ENCODE data around the gene ITPR2. TPM values are rescaled to one million over a fixed set of nuclear protein-coding genes. Genes with fewer than 3 reads are reported as not detected.

ITPR2 gene
- total RNA-seq, 1 experiment from 2014 or later, result 4.0 TPM

- no TSS peak for BruUV-seq (replicated peaks)
- H3K9me2 ChIP-seq (replicated peaks; ENCODE audit: low read length), result no peaks in the 10 kb centered on the region
- no peak overlapping the region for H3K4me3 ChIP-seq (ENCODE audit: low read length)
- H3K27me3 ChIP-seq (ENCODE audit: low read length), result no peaks in the 10 kb centered on the region
- H3K79me2 ChIP-seq (ENCODE audit: low read length), result no peaks in the 10 kb centered on the region
- no peak overlapping the region for H2AFZ ChIP-seq (ENCODE audit: low read length)
- POLR2A ChIA-PET (ENCODE audit: unreplicated experiment), result interaction anchor here (0.7 kb wide), 1 partner anchor 59 kb away, joined by 3 read pairs; no protein-coding TSS in a partner anchor
- no peak overlapping the region for H3K4me2 ChIP-seq (ENCODE audit: low read length)
- TF ChIP-seq EZH2 (IDR thresholded peaks at IDR 0.05; ENCODE audit: low read length, unreplicated experiment) (no peak), EZH2phosphoT487 (IDR thresholded peaks at IDR 0.05; ENCODE audit: borderline replicate concordance, low read length) (no peak), CTCF (conservative IDR thresholded peaks at IDR 0.05; ENCODE audit: low read depth, low read length) (no peak)
- no peaks in the 10 kb centered on the region for H4K20me1 ChIP-seq (ENCODE audit: low read length)
- no peaks in the 10 kb centered on the region for H3K36me3 ChIP-seq (ENCODE audit: low read depth, low read length)
- H3K27ac ChIP-seq (ENCODE audit: low read length), result no peak overlapping the region
- H3K4me1 ChIP-seq (ENCODE audit: insufficient read depth, low read length), result peaks cover 24% of the 10 kb centered on the region
- no peak for DNase-seq
- H3F3A ChIP-seq (ENCODE audit: low read length, unreplicated experiment), result peaks cover 3% of the 10 kb centered on the region
- CTCF ChIA-PET, result interaction anchor here (0.6 kb wide), 1 partner anchor 599 kb away, joined by 8 read pairs; no protein-coding TSS in a partner anchor
- no peak overlapping the region for H3K9ac ChIP-seq (ENCODE audit: low read length)
- no peaks in the 10 kb centered on the region for H3K9me3 ChIP-seq (ENCODE audit: low read length)
- intact Hi-C loops (cut with micrococcal nuclease), result no loop called here
- ATAC-seq, result no peak
These were observed 136.9 kb downstream of the ITPR2 start for GRCh38 chr12:26696048-26696612.

- H4K20me1 ChIP-seq (ENCODE audit: low read length), result no peaks in the 10 kb centered on the region
- no peaks in the 10 kb centered on the region for H3K36me3 ChIP-seq (ENCODE audit: low read depth, low read length)
- no peak overlapping the region for H3K27ac ChIP-seq (ENCODE audit: low read length)
- BruUV-seq (replicated peaks), result no TSS peak
- ATAC-seq (no peak), DNase-seq (no peak)
- no peak overlapping the region for H3K9ac ChIP-seq (ENCODE audit: low read length)
- H3K4me2 ChIP-seq (ENCODE audit: low read length), result no peak overlapping the region
- H3K9me3 ChIP-seq (ENCODE audit: low read length), result no peaks in the 10 kb centered on the region
- no peaks in the 10 kb centered on the region for H3K9me2 ChIP-seq (replicated peaks; ENCODE audit: low read length)
- POLR2A ChIA-PET (ENCODE audit: unreplicated experiment), result no interaction called here
- H3K4me3 ChIP-seq (ENCODE audit: low read length), result no peak overlapping the region
- no peaks in the 10 kb centered on the region for H3K79me2 ChIP-seq (ENCODE audit: low read length)
- no peak overlapping the region for H2AFZ ChIP-seq (ENCODE audit: low read length)
- TF ChIP-seq EZH2phosphoT487 (IDR thresholded peaks at IDR 0.05; ENCODE audit: borderline replicate concordance, low read length) (no peak), CTCF (conservative IDR thresholded peaks at IDR 0.05; ENCODE audit: low read depth, low read length) (no peak), EZH2 (IDR thresholded peaks at IDR 0.05; ENCODE audit: low read length, unreplicated experiment) (no peak)
- H3K27me3 ChIP-seq (ENCODE audit: low read length), result no peaks in the 10 kb centered on the region
- H3F3A ChIP-seq (ENCODE audit: low read length, unreplicated experiment), result peaks cover 6% of the 10 kb centered on the region
- CTCF ChIA-PET, result no interaction called here
- intact Hi-C loops (cut with micrococcal nuclease), result no loop called here
- H3K4me1 ChIP-seq (ENCODE audit: insufficient read depth, low read length), result peaks cover 34% of the 10 kb centered on the region
These were observed 138.6 kb downstream of the ITPR2 start for GRCh38 chr12:26694402-26694801.

GRCh38 chr12:26692407-26692806 is 140.6 kb downstream of the ITPR2 start:
- Histone ChIP-seq H3K4me1 (ENCODE audit: insufficient read depth, low read length) (peaks cover 37% of the 10 kb centered on the region), H2AFZ (ENCODE audit: low read length) (no peak overlapping the region), H3K9ac (ENCODE audit: low read length) (no peak overlapping the region), H3K27ac (ENCODE audit: low read length) (no peak overlapping the region), H3F3A (ENCODE audit: low read length, unreplicated experiment) (peaks cover 6% of the 10 kb centered on the region), H3K4me2 (ENCODE audit: low read length) (no peak overlapping the region), H3K9me3 (ENCODE audit: low read length) (no peaks in the 10 kb centered on the region), H3K27me3 (ENCODE audit: low read length) (no peaks in the 10 kb centered on the region), H4K20me1 (ENCODE audit: low read length) (no peaks in the 10 kb centered on the region), H3K79me2 (ENCODE audit: low read length) (no peaks in the 10 kb centered on the region), H3K9me2 (replicated peaks; ENCODE audit: low read length) (no peaks in the 10 kb centered on the region), H3K36me3 (ENCODE audit: low read depth, low read length) (no peaks in the 10 kb centered on the region), H3K4me3 (ENCODE audit: low read length) (no peak overlapping the region)
- DNase-seq (no peak), ATAC-seq (no peak)
- POLR2A ChIA-PET (ENCODE audit: unreplicated experiment), result no interaction called here
- CTCF ChIA-PET, result no interaction called here
- TF ChIP-seq CTCF (conservative IDR thresholded peaks at IDR 0.05; ENCODE audit: low read depth, low read length) (no peak), EZH2phosphoT487 (IDR thresholded peaks at IDR 0.05; ENCODE audit: borderline replicate concordance, low read length) (no peak), EZH2 (IDR thresholded peaks at IDR 0.05; ENCODE audit: low read length, unreplicated experiment) (no peak)
- no TSS peak for BruUV-seq (replicated peaks)
- intact Hi-C loops (cut with micrococcal nuclease), result no loop called here

Measured in PC-3 (cell line).